OCI-M2 (cell line): Measurements from ENCODE around the gene CLEC3B.

Experiments used
- DNase-seq: peaks from one replicate; lab custom pipeline; 2025; ENCODE audit not compliant: unreplicated experiment; lab: John Stamatoyannopoulos, UW

The CLEC3B gene

GRCh38 chr3:45002720-45003119, 23.4 kb upstream of the CLEC3B start:
- DNase-seq: no peak

DNA sequence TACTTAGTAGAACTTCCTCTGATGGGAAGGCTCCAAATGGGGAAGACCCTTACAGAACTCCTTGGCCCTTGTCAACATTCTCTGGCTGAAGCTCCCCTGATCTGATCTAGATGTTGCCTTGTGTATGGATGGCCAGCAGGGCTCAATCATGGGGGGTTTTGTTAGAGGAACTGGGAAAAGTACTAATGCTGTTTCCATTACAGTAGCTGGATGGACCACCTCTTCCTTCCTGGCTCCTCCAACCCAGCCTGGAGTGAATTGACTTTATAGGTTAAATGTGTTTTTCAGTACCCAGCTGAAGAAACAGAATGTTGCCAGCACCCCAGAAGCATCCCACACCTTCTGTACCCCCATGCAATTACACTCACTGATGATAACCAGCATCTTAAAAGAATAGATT, 22.7 kb upstream of the CLEC3B start:
- DNase-seq: no peak

GRCh38 chr3:45003859-45004258, 22.2 kb upstream of the CLEC3B start:
- DNase-seq: no peak

GRCh38 chr3:45007091-45007490, 19.0 kb upstream of the CLEC3B start:
- no peak for DNase-seq

- DNase-seq: no peak
These were observed 18.0 kb upstream of the CLEC3B start for GRCh38 chr3:45008117-45008516.

DNA sequence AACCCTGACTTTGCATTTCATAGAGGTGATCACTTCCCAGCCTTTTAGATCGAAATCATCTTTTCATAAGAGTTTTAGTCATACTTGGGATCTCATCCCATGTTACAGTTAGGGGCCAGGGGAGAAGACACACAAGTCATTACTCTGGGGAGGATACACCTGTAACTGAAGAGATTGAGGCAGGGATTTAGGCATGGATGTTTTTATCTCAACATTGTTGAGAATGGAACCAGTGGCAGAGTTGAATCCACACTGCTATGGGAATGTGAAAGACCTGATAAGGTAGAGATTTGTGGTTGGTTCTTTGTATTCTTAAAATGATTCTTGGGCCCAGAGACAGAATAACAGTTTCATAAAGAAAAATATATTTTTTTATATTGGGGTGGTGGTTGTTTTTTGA, 16.2 kb upstream of the CLEC3B start:
- DNase-seq: no peak

DNA sequence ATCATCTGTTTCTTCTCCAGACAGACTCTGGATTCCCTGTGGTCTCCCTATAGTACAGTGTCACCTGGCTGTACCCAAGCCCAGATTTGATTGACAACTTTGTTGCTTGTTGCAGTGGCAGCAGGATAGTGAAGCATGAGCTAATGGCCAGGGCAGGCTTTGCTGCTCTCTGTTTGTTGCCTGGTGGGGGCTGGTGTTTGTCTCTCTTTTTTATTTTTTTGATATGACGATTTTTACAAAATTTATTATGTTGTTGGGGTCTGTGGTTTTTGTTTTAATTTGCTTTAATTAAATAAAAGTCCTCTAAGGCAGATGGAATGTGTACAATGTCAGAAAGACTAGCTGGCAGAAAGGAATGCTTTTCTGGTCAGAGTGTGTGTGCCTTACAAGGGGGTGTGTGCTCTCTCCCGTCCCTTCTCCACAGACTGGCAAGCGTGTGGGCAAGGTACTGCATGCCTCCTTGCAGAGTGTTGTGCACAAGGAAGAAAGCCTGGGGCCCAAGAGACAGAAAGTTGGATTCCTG, 15.2 kb upstream of the CLEC3B start:
- no peak for DNase-seq

DNA sequence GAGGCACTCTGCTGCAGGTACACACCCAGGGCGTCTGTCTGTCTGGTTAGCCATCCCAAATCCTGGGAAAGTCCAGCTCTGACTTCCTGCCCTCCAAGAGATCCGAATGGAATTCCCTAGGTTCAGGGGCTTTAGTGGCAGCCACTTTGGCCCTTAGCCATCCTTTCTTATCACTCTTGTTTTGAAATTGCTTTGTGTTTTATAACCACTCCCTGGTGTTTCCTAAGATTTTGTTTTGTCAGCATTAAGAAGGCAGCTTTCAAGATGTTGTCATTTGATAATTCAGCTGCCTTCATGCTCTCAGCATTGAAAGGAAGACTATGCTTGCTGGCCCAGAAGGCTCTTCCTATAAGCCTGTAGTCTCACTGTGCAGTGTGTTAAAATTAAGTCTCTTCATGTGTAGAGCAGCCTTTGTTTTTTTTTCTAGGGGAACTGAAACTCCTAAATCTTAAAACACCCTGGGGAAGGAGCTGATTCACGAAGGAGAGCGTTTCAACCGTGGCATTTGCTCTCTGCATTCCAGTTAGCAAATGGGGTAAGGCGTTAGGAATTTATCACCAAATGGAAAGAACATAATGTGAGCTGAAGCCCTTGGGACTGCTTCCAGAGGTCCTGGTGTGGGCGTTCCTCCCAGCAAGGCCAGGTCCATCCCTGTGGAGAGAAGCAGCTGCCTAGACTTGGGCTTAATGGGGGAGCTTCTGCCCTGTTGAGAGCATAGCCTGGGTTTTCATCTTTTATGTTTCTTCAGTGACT, 14.2 kb upstream of the CLEC3B start:
- DNase-seq: no peak

- DNase-seq: no peak
These were observed 13.5 kb upstream of the CLEC3B start for GRCh38 chr3:45012577-45012976.

- no peak for DNase-seq
These were observed 9.2 kb upstream of the CLEC3B start for GRCh38 chr3:45016916-45017315.

DNA sequence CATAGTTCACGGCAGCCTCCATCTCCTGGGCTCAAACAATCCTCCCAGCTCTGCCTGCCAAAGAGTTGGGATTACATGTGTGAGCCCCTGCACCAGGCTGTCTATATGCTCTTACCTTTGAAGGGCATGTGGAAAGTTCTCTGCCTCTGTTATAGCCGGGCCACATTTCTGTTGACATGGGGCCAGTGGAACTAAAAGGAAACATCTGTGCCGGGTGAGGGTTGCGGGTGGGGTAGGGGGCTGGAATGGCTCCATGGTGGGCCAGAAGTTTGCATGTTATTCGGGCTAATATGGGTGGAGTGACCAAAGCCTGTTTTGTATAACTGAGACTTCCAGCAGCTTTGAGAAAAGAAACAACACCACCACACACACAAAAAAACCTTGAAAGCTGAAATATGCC, 8.3 kb upstream of the CLEC3B start:
- no peak for DNase-seq

GRCh38 chr3:45020534-45020933, 5.6 kb upstream of the CLEC3B start:
- DNase-seq: no peak

GRCh38 chr3:45021524-45022297, 4.4 kb upstream of the CLEC3B start:
- DNase-seq: no peak

DNA sequence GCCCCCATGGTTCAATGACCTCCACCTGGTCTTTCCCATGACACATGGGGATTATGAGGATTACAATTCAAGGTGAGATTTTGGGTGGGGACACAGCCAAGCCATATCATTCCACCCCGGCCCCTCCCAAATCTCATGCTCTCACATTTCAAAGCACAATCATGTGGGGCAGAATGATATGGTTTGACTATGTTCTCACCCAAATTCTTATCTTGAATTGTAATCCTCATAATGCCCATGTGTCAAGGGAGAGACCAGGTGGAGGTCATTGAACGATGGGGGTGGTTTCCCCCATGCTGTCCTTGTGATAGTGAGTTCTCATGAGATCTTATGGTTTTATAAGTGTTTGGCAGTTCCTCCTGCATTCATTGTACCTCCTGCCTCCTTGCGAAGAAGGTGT, 2.4 kb upstream of the CLEC3B start:
- no peak for DNase-seq

GRCh38 chr3:45024542-45025255, 1.4 kb upstream of the CLEC3B start:
- DNase-seq: no peak

DNA sequence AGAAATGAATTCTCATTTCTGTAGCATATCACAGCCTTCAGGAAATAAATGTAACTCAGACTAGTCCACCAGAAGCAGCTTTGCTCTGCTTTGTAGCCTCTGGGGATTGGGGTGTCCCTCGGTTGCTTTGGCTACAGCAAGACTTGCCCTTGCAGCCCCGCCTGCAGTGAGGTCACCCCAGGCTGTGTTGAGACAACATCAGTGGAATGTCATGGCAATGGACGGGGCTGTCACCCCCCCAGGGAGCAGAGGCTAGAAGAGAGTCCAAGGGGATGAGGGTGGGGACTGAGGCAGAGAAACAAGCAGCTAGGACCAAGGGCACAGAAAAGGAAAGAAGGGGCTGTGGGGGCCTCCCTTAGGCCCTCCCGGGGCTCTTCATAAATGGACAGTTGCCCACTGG, 854 bp downstream of the CLEC3B start:
- no peak for DNase-seq

GRCh38 chr3:45027441-45027840, 1.3 kb downstream of the CLEC3B start:
- DNase-seq: no peak

DNA sequence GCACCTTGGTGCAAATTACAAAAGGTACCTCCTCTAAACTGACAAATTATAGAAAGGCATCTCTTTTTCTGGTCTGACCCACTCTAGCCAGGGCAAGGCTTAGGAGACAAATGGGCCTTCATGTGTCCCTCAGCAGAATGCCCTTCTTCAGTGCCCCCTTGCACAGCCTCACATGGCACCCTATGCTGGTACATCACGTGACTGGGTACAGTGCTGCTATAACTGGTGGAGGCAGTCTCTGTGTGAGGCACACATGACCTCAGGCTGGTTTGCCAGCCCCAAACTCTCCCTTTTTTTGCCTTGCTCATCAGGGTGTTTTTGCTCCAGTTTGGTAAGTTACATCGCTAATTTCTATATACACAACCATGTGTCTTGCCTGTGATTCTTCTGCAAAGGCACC, 3.1 kb downstream of the CLEC3B start:
- DNase-seq: no peak

GRCh38 chr3:45029661-45030060, 3.6 kb downstream of the CLEC3B start:
- no peak for DNase-seq

DNA sequence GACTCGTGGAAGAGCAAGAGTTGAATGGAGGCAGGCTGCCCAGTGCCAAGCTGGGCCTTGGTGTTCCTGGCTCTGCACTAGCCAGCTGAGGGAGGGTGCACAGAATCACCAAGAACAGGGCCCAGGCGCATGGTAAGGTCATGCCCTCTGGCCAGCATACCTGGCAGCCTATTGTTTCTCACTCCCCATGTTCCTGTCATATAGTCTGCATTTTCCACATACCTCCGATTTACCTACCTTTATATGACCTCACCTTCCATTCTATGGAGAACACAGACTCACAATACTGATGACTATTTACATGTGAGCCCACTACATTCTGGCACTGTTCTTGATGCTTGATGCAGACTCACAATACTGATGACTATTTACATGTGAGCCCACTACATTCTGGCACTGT, 5.4 kb downstream of the CLEC3B start:
- DNase-seq: no peak

DNA sequence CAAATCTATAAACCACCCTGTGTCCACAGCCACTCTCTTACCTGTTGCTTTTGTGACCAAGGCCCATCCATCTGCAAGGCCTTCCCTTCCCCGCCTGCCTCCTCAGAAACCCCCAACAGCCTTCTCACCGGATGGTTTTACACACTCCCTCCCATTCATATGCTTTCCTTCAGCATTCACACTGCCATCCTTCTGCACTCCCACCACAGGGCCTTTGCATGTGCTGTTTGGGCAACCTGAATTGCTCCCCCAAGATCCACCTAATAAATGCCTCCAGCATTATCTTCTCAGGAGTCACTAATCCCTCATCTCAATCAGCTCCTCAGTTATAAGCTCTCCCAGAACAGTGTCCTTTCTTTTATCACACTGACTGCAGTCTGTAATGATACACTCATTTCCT, 6.0 kb downstream of the CLEC3B start:
- DNase-seq: no peak

DNA sequence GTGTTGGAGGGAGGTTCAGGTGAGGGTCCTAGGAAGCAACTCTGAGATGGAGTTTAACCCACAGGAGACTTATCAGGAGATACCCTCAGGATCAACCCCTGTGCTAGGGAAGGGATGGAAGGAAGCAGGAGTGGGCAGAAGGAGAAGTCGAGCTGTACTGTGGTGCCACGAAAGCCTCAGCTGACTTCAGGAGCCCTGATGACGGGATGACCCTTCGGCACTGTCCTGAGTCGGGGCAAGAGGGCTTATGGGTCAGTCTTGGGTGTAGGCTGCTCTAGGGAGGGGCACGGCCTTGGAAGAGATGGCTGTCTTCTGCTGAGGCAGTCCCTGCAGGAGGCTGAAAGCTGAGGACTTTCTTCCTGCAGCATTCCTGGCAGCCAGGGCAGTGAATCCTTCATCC, 7.7 kb downstream of the CLEC3B start:
- no peak for DNase-seq
